NCI-H2196 treated with DMSO at 0.1 percent for 48 hours (cell line): ENCODE measurements around the gene ZNF77.
"Not testable (repeated sequence)": the region's sequence is repeated elsewhere in the genome, so short reads cannot be mapped to it uniquely, and the experiment has no call there.

Experiments
- DNase-seq: peaks from one replicate; lab custom pipeline; 2025; ENCODE audit not compliant: unreplicated experiment; lab: John Stamatoyannopoulos, UW

The ZNF77 gene

GRCh38 chr19:2922987-2923386, 21.8 kb downstream of the ZNF77 start:
- no peak for DNase-seq

GRCh38 chr19:2917275-2918184, 27.2 kb downstream of the ZNF77 start:
- no peak for DNase-seq

GRCh38 chr19:2912306-2912705, 32.5 kb downstream of the ZNF77 start:
- DNase-seq: no peak

GRCh38 chr19:2906631-2907195, 38.1 kb downstream of the ZNF77 start:
- no peak for DNase-seq

GRCh38 chr19:2905918-2906519, 38.8 kb downstream of the ZNF77 start:
- no peak for DNase-seq

GRCh38 chr19:2903326-2903725, 41.4 kb downstream of the ZNF77 start:
- DNase-seq: not testable (repeated sequence)

- DNase-seq: no peak
Measured at GRCh38 chr19:2902590-2903218, 42.1 kb downstream of the ZNF77 start.

GRCh38 chr19:2900296-2901252, 44.2 kb downstream of the ZNF77 start, which contains the start of gene ZNF57:
ZNF57 (plus strand) TSS chr19:2900928; CDS start chr19:2901046, 118 bp downstream.
- DNase-seq: peak; percentile 99

GRCh38 chr19:2896694-2897093, 48.1 kb downstream of the ZNF77 start:
- DNase-seq: no peak

GRCh38 chr19:2890531-2890930, 54.2 kb downstream of the ZNF77 start:
- not testable (repeated sequence) for DNase-seq

- DNase-seq: peak; percentile 69
Measured at GRCh38 chr19:2888731-2889224, 56.0 kb downstream of the ZNF77 start.

- DNase-seq: peak; percentile 76
Measured at GRCh38 chr19:2887391-2887914, 57.3 kb downstream of the ZNF77 start.

GRCh38 chr19:2885736-2886135, 59.0 kb downstream of the ZNF77 start:
- no peak for DNase-seq

- no peak for DNase-seq
Measured at GRCh38 chr19:2883686-2884439, 60.9 kb downstream of the ZNF77 start.
